MG63 (cell line): Measurements from ENCODE around the gene NCOA7. TPM values are rescaled to one million over a fixed set of nuclear protein-coding genes. Genes with fewer than 3 reads are reported as not detected.
A peak's percentile ranks its signal among the peaks of the same experiment; 100 is the strongest.
"Not testable (repeated sequence)": the region's sequence is repeated elsewhere in the genome, so short reads cannot be mapped to it uniquely, and the experiment has no call there.

Source experiments
- DNase-seq: peaks from one replicate; pipeline ENCODE4 v3.0.0-alpha.2; 2020
- H3K27me3 ChIP-seq: fragments of 250-450 bp; sonication (Bioruptor Pico); 2 replicates; pipeline ENCODE4 v1.5.1; 2020; ENCODE audit warnings: mild to moderate bottlenecking, moderate library complexity
- H3K36me3 ChIP-seq: fragments of 250-450 bp; sonication (Bioruptor Pico); 2 replicates; pipeline ENCODE4 v1.5.1; 2020; ENCODE audit warnings: mild to moderate bottlenecking, moderate library complexity
- H3K4me3 ChIP-seq: fragments of 250-450 bp; sonication (Bioruptor Pico); 2 replicates; pipeline ENCODE4 v1.5.1; 2020; ENCODE audit warnings: mild to moderate bottlenecking, moderate library complexity
- H3K9me3 ChIP-seq: fragments of 250-450 bp; sonication (Bioruptor Pico); 2 replicates; pipeline ENCODE4 v1.5.1; 2020; ENCODE audit warnings: mild to moderate bottlenecking, moderate library complexity
- total RNA-seq: library from RNA; depleted of rRNA; stranded (reverse); fragments of >200 nt; shearing (Covaris generic); gene quantifications from 2 replicates; pipeline ENCODE4 v1.2.3, GENCODE V29; 2014; ENCODE audit warnings: low replicate concordance

NCOA7 gene
- total RNA-seq, 1 experiment from 2014 or later: 6.7 TPM

- H3K36me3 ChIP-seq: no peaks in the 10 kb centered on the region
- H3K4me3 ChIP-seq: no peak overlapping the region
- DNase-seq: no peak
- no peaks in the 10 kb centered on the region for H3K9me3 ChIP-seq
- H3K27me3 ChIP-seq: no peaks in the 10 kb centered on the region
Observed at GRCh38 chr6:125797120-125797885, 6.5 kb downstream of the NCOA7 start.

GRCh38 chr6:125797886-125798444, 7.2 kb downstream of the NCOA7 start:
- Histone ChIP-seq H3K27me3 (no peaks in the 10 kb centered on the region), H3K4me3 (no peak overlapping the region), H3K36me3 (no peaks in the 10 kb centered on the region), H3K9me3 (no peaks in the 10 kb centered on the region)
- no peak for DNase-seq

GRCh38 chr6:125798734-125799508, 8.2 kb downstream of the NCOA7 start:
- H3K36me3 ChIP-seq: no peaks in the 10 kb centered on the region
- H3K4me3 ChIP-seq: no peak overlapping the region
- H3K9me3 ChIP-seq: no peaks in the 10 kb centered on the region
- DNase-seq: no peak
- H3K27me3 ChIP-seq: no peaks in the 10 kb centered on the region

- no peaks in the 10 kb centered on the region for H3K9me3 ChIP-seq
- no peaks in the 10 kb centered on the region for H3K36me3 ChIP-seq
- H3K4me3 ChIP-seq: no peak overlapping the region
- H3K27me3 ChIP-seq: no peaks in the 10 kb centered on the region
- no peak for DNase-seq
Observed at GRCh38 chr6:125802383-125802782, 11.6 kb downstream of the NCOA7 start.

- Histone ChIP-seq H3K36me3 (no peaks in the 10 kb centered on the region), H3K27me3 (no peaks in the 10 kb centered on the region), H3K4me3 (no peak overlapping the region), H3K9me3 (no peaks in the 10 kb centered on the region)
- no peak for DNase-seq
Observed at GRCh38 chr6:125802943-125803377, 12.2 kb downstream of the NCOA7 start.

- DNase-seq: no peak
- no peak overlapping the region for H3K4me3 ChIP-seq
- H3K9me3 ChIP-seq: no peaks in the 10 kb centered on the region
- H3K27me3 ChIP-seq: no peaks in the 10 kb centered on the region
- no peaks in the 10 kb centered on the region for H3K36me3 ChIP-seq
Observed at GRCh38 chr6:125804264-125804663, 13.5 kb downstream of the NCOA7 start.

- not testable (repeated sequence) for H3K36me3 ChIP-seq, H3K27me3 ChIP-seq, H3K4me3 ChIP-seq, H3K9me3 ChIP-seq, DNase-seq
Observed at GRCh38 chr6:125804866-125805425, 14.2 kb downstream of the NCOA7 start.

GRCh38 chr6:125806813-125807212, 16.1 kb downstream of the NCOA7 start:
- no peaks in the 10 kb centered on the region for H3K9me3 ChIP-seq
- H3K36me3 ChIP-seq: no peaks in the 10 kb centered on the region
- H3K4me3 ChIP-seq: no peak overlapping the region
- H3K27me3 ChIP-seq: no peaks in the 10 kb centered on the region
- DNase-seq: no peak

GRCh38 chr6:125807293-125807692, 16.5 kb downstream of the NCOA7 start:
- Histone ChIP-seq H3K27me3 (no peaks in the 10 kb centered on the region), H3K4me3 (no peak overlapping the region), H3K36me3 (no peaks in the 10 kb centered on the region), H3K9me3 (no peaks in the 10 kb centered on the region)
- DNase-seq: no peak

- no peaks in the 10 kb centered on the region for H3K36me3 ChIP-seq
- no peaks in the 10 kb centered on the region for H3K9me3 ChIP-seq
- no peaks in the 10 kb centered on the region for H3K27me3 ChIP-seq
- no peak for DNase-seq
- no peak overlapping the region for H3K4me3 ChIP-seq
Observed at GRCh38 chr6:125808060-125808459, 17.3 kb downstream of the NCOA7 start.

- Histone ChIP-seq H3K36me3 (no peaks in the 10 kb centered on the region), H3K9me3 (no peaks in the 10 kb centered on the region), H3K27me3 (no peaks in the 10 kb centered on the region), H3K4me3 (no peak overlapping the region)
- DNase-seq: no peak
Observed at GRCh38 chr6:125808591-125808990, 17.8 kb downstream of the NCOA7 start.

- Histone ChIP-seq H3K27me3 (no peaks in the 10 kb centered on the region), H3K36me3 (no peaks in the 10 kb centered on the region), H3K9me3 (no peaks in the 10 kb centered on the region), H3K4me3 (no peak overlapping the region)
- DNase-seq: no peak
Observed at GRCh38 chr6:125809570-125810170, 18.9 kb downstream of the NCOA7 start.

GRCh38 chr6:125810445-125810844, 19.7 kb downstream of the NCOA7 start:
- H3K9me3 ChIP-seq: no peaks in the 10 kb centered on the region
- no peaks in the 10 kb centered on the region for H3K27me3 ChIP-seq
- DNase-seq: no peak
- H3K36me3 ChIP-seq: no peaks in the 10 kb centered on the region
- no peak overlapping the region for H3K4me3 ChIP-seq

- H3K27me3 ChIP-seq: no peaks in the 10 kb centered on the region
- DNase-seq: no peak
- H3K36me3 ChIP-seq: no peaks in the 10 kb centered on the region
- no peaks in the 10 kb centered on the region for H3K9me3 ChIP-seq
- H3K4me3 ChIP-seq: no peak overlapping the region
Observed at GRCh38 chr6:125811259-125811658, 20.5 kb downstream of the NCOA7 start.

GRCh38 chr6:125812394-125813292, 21.9 kb downstream of the NCOA7 start:
- Histone ChIP-seq H3K9me3 (no peaks in the 10 kb centered on the region), H3K36me3 (no peaks in the 10 kb centered on the region; the same call in 1 of the 2 replicates), H3K27me3 (no peaks in the 10 kb centered on the region), H3K4me3 (no peak overlapping the region)
- peak; percentile 20 for DNase-seq

- DNase-seq: peak; percentile 25
- no peaks in the 10 kb centered on the region for H3K9me3 ChIP-seq
- no peaks in the 10 kb centered on the region; the same call in 1 of the 2 replicates for H3K36me3 ChIP-seq
- H3K4me3 ChIP-seq: no peak overlapping the region
- H3K27me3 ChIP-seq: no peaks in the 10 kb centered on the region
Observed at GRCh38 chr6:125814481-125814880, 23.7 kb downstream of the NCOA7 start.
